Stimulated activated CD8-positive, alpha-beta memory T cell treated with anti-CD3 and anti-CD28 coated beads, Interleukin-7, amount 100 ng/mL, for 4 hours (primary cell): Measurements from ENCODE around the gene ST8SIA1.

ENCODE experiments used
- DNase-seq, 2 donors: peaks; one replicate each; pipeline ENCODE4 v3.0.0-alpha.2; 2020; ENCODE audit warnings: low read depth in 2 of 2

Gene ST8SIA1

GRCh38 chr12:22283508-22283907 lies 51.0 kb downstream of the ST8SIA1 start:
- no peak for DNase-seq

GRCh38 chr12:22283006-22283506 lies 51.5 kb downstream of the ST8SIA1 start:
- DNase-seq, result no peak

GRCh38 chr12:22282283-22282682 lies 52.2 kb downstream of the ST8SIA1 start:
- DNase-seq, result no peak

- DNase-seq, result no peak
These were observed 57.6 kb downstream of the ST8SIA1 start for GRCh38 chr12:22276867-22277266.

- no peak for DNase-seq
These were observed 58.2 kb downstream of the ST8SIA1 start for GRCh38 chr12:22276313-22276712.

- no peak for DNase-seq
These were observed 58.7 kb downstream of the ST8SIA1 start for GRCh38 chr12:22275843-22276242.

- no peak for DNase-seq
These were observed 62.0 kb downstream of the ST8SIA1 start for GRCh38 chr12:22272335-22273151.

GRCh38 chr12:22271023-22271422 lies 63.5 kb downstream of the ST8SIA1 start:
- no peak for DNase-seq

GRCh38 chr12:22268973-22269372 lies 65.5 kb downstream of the ST8SIA1 start:
- no peak for DNase-seq

GRCh38 chr12:22268406-22268805 lies 66.1 kb downstream of the ST8SIA1 start:
- no peak for DNase-seq

GRCh38 chr12:22266101-22266500 lies 68.4 kb downstream of the ST8SIA1 start:
- DNase-seq, result no peak

GRCh38 chr12:22264380-22264779 lies 70.1 kb downstream of the ST8SIA1 start:
- DNase-seq, result no peak

GRCh38 chr12:22262309-22262708 lies 72.2 kb downstream of the ST8SIA1 start:
- DNase-seq, result no peak

GRCh38 chr12:22257100-22257499 lies 77.4 kb downstream of the ST8SIA1 start:
- no peak for DNase-seq

- DNase-seq, result no peak
These were observed 77.9 kb downstream of the ST8SIA1 start for GRCh38 chr12:22256605-22257004.

- no peak for DNase-seq
These were observed 78.5 kb downstream of the ST8SIA1 start for GRCh38 chr12:22256041-22256441.

GRCh38 chr12:22255097-22255496 lies 79.4 kb downstream of the ST8SIA1 start:
- DNase-seq, result no peak

GRCh38 chr12:22254478-22254877 lies 80.0 kb downstream of the ST8SIA1 start:
- no peak for DNase-seq

- no peak for DNase-seq
These were observed 82.5 kb downstream of the ST8SIA1 start for GRCh38 chr12:22252057-22252456.

GRCh38 chr12:22250762-22251161 lies 83.7 kb downstream of the ST8SIA1 start:
- DNase-seq, result no peak

- DNase-seq, result no peak
These were observed 85.9 kb downstream of the ST8SIA1 start for GRCh38 chr12:22248571-22249115.

GRCh38 chr12:22248121-22248520 lies 86.4 kb downstream of the ST8SIA1 start:
- DNase-seq, result no peak

- no peak for DNase-seq
These were observed 88.2 kb downstream of the ST8SIA1 start for GRCh38 chr12:22246217-22246846.
